Germinal center (tissue), 1 donor: ENCODE results near the gene SLC22A4.

Experiments used
- DNase-seq: peaks from one replicate; pipeline ENCODE4 v3.0.0; 2012; ENCODE audit warnings: mixed read lengths, low spot score

SLC22A4 gene

DNA sequence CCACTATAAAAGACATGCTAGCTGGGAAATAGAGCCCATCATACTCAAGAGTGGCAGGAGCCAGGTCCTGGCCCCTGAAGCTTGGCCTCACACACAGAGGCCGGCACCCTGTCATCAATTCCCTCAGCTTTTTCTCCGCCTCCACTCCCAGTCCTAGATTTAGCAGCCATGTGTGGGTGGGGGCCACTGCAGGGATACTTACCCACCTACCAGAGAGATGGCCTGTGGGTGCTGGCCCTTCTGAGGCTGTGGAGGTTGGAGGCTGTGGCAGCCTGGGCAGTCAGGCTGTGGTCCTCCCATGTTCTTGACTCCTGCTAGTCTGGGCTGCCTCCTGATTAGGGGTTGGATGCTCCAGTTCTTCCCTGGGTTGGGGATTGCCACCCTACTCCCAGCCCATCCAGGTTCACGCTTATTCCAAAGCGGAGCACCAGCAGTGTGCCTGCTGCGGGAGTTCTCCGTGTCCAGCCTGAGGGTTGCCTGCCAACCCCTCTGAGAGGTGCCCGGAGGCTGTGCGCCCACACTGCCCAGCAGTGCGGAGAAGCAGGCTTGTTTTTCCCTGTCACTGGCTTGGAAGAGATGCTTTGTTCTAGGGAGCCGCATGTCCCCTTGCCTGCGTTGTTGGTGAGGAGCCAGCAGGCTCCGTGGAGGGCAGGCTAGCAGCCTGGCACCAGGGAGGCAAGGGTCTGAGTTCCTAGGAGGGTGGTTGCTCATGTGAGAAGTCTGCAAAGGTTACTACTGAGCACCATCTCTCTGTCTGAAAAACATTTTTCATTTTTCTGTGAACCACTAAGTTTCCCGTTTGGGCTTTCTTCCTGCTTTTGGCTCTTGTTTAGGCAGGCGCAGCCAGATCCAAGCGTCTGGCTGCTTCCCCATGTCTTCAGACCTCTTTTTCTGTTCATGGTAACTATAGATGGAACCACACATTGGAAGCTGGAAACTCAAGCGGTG, 82.8 kb downstream of the SLC22A4 start:
- no peak for DNase-seq

DNA sequence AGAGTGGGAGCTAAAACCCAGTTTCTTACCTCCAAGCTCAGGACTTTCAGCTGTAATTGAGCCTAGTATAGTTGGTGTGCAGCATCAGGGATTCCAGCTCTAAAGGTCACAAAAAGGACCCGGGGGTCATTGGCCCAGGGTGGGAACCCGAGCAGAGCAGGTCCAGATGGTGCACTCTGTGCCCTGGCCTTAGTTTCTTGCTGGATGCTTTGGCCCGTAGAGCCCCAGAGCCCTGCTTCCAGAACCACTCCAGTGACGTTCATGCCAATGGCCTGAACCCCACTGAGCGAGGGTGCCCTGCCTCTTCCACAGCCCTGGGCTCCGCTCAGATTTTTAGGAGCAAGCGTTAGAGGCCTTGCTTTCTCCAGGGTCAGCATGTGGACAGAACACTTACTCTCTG, 83.5 kb downstream of the SLC22A4 start:
- no peak for DNase-seq

DNA sequence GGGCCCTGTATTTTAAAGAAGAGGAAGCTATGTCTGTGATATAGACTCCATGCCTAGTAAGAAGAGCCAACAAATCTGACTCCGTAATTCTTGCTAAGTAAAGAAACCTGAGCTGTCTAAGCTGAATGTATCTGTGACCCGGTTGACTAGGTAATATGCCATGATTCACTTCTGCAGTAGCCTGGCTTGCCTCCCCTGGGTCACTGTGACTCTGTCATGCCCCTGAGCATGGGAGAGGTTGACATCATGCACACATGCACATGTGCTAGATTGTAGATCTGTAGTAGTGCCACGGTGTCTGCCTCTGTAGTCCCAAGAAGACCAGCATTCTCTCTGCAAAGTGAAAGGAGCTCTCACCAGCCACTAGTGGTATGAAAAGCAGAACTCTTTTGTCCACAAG, 84.4 kb downstream of the SLC22A4 start:
- DNase-seq, result no peak

DNA sequence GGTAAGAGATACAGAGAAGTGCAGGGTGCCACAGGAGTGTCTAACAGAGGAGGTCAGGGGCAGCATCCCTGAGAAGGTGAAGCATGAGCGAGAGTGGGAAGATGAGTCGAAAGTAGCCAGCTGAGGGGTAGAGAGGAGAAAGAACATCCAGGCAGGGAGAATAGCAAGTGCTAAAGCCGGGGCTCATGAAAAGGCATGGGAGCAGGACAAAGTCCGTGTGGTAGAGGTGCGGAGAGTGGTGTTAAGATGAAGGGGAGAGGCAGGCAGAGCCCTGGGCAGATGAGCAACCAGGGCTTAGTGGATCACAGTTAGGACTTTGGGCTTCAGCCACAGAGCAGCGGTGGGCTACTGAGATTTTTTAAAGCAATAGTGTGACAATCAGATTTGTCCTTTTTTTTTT, 85.9 kb downstream of the SLC22A4 start:
- DNase-seq, result no peak

DNA sequence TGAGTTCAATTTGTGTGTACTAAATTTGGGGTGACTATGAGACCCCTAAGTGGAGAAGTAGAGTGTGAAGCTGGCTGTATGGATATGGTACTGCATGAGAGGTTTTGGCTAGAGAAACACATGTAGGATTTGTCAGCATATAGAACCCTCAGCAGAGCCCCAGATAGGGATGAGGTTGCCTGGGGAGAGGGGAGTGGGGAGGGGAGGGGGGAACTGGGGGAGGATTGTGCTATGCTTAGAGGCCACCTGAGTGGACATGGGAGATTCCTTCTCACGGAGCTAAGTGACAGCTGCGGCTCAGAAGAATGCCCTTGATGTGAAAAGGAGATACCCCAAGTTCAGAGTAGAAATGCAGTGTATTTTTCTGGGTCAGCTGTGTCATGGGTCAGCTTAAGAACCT, 86.5 kb downstream of the SLC22A4 start:
- no peak for DNase-seq

DNA sequence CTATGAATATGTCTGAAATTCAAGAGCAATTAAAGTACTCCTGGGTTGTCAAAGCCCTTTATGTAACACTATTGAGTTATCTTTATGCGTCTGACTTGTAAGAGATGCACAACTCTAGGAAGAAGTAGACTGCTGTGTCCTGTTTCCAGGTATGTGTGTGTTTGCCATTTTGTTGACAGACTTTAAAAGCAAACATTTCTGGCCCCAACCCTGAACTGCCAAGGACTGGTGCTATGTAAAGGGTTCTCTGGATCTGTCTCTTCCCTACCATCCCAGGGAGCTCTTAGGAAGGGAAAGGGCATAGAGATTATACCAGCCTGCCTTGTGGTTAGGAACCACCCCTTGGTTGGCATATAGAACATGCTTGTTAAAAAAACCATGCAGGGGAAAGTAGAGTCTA, 87.4 kb downstream of the SLC22A4 start:
- DNase-seq, result no peak

DNA sequence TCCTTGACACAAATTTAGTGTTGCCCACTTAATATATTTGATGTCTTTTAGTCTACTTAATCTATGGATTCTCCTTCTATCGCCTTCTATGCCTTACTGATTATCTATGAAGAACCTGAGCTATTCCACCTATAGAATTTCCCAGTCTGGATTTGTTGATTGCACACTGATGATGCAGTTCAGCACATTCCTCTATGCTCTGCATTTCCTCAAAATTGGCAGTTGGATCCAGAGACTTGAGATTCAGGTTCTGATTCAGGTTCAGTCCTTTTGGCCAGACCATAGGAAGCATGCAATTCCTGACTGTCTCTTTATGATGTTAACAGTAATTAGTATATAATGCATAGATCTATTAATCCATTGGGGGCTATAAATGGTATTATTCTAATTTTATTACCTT, 89.1 kb downstream of the SLC22A4 start:
- DNase-seq, result no peak

DNA sequence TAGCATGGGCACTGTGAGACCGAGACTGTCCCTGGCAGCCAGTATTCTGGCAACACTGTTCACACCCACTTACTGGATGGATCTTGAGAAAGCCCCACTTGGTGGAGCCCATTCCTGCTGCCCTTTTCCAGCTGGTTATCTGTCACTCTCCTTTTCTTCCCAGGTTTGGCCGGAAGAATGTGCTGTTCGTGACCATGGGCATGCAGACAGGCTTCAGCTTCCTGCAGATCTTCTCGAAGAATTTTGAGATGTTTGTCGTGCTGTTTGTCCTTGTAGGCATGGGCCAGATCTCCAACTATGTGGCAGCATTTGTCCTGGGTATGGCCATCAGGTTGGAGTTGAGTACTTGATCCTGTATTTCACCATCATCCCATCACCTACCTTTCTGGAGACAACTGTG, 89.8 kb downstream of the SLC22A4 start:
- no peak for DNase-seq

DNA sequence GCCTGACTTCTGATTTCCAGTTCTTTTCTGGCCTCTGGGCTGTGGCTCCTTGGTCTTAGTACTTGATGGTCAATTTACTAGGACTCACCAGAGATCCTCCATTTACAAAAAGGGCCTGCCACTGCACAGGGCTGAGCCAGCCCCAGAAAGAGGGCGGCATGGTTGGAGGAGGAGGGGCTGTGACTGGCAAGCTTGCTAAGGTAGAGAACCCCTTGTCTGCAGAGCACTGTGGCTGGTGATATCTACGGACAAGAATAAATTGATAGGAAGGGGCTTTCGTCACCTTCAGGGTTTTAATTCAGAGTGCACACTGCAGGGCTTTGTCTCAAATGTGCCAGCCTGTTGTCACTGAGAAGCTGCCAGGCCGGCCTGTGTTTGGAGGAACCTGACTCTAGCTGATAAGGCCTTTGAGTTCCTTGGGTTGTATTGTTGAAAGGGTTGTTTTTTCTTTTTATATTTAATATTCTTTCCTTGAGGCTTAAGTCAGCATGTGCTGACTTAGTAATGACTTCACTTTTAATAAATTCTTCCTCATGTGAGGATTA, 90.4 kb downstream of the SLC22A4 start:
- no peak for DNase-seq

DNA sequence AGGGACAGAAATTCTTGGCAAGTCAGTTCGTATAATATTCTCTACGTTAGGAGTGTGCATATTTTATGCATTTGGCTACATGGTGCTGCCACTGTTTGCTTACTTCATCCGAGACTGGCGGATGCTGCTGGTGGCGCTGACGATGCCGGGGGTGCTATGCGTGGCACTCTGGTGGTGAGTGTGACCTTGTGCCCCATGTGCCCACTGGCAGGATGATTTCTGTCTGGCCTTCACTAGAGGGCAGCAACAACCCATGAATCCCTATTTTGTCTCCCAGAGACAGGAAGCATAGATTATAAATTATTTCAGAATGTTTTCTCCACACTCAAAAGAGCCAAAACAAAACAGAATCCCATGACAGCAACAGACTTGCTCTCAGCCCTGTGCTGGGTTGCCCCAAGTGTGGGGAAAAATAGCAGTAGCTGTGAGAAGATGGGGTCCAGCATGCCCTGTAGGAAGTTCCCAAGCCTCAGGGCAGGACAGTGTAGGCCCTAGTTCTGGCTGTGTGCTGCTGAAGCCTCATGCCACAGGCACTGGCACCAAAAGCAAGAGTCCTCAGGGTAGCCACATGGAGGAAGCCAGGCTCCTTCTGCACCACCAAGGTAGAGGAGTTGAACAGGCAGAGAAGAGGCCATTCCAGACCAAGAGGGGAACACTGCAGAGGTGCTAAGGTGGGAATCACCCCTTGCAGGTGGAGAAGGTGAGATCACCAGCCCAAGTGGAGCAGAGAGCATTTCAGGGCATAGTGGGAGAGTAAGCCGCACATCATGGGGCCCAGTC, 91.3 kb downstream of the SLC22A4 start:
- DNase-seq, result peak; percentile 86

DNA sequence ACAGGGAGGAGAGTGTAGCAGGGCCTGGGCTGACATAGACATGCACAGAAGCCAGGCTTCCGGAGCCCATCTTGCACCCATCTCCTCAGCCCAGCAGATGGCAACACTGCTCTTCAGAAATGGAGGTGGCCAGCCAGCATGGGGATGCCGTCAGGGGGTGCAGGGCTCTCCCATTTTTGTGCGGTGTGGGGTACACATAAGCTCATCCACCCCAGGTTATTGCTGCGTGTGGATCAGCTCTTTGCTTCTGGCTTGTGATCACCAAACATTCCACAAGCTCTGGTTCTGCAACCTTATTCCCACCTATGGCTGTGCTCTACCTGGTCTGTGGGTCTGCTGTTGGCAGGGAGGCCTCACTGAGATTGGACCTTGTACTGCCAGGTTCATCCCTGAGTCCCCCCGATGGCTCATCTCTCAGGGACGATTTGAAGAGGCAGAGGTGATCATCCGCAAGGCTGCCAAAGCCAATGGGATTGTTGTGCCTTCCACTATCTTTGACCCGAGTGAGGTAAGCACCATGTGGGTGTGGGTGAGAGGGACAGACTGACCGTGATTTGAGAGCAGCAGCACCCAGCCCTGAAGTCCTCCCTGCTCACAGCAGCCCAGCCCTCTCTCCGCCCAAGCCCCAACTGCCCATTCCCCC, 92.6 kb downstream of the SLC22A4 start:
- DNase-seq, result peak; percentile 82

DNA sequence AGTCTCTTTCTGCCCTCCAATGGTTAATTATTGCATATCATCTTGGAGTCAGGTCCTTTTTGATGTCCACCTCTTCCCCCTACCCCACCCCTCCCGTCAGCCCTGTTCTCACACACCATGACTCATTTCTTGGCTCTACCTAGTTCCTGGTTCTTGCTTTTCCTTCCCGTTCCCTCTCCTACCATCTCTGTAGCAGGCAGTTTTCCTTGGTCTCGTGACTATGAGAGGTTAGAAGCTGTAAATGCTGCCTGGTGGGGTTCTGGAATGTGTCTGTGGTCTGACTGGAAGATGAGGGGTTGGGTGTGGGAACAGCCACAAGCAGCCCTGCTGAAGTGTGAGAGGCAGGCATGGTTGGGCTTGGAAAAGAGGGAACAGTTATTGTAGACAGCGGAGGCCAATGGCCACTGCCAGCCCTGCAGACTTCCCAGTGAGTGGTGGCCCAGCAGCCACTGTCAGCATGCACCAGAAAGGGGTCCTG, 93.5 kb downstream of the SLC22A4 start:
- DNase-seq, result no peak

DNA sequence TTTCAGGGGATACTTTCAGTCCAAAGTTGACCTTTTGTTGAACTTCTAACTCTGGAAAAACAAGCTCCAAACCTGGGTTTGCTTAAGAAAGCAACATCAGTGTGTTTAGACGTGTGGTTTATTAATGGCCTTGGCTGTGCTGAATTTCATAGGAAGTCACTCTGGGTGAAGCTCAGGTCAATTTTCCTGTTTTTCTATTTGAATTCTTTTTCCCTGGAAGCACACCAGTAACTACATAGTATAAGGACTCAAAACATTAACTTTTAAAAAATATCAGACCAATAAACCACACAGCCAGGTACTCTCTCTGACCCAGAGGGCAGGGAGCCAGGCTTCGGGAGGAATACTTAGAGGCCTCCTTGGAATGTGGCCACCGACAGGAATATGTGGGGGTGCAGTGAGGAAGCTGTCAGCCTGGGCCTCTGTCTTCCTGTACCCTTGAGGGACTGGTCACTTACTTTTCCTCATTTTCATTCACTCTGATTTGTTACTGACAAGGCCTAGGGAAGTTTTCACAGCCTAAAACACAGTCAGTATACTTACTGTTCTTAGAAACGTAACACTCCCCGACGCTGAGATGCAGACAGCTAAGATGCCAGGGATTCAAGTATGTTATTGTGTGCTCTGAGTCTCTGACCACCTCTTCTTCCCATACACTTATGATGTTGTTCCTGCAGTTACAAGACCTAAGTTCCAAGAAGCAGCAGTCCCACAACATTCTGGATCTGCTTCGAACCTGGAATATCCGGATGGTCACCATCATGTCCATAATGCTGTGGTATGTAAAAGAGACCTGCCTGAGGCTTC, 94.3 kb downstream of the SLC22A4 start:
- DNase-seq, result no peak

DNA sequence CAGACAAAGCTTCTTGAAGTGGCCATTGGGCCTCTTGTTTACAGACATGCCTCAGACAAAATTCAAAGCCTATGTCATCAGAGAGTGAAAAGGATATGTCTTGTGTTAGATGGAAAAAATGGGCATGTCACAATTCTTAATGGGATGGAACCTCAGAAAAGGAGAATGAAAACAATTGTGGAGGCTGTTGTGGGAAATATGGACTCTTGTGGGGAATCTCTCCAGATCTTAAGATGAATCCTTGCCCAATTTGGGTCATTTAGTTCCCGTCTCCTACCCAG, 94.8 kb downstream of the SLC22A4 start:
- DNase-seq, result no peak

DNA sequence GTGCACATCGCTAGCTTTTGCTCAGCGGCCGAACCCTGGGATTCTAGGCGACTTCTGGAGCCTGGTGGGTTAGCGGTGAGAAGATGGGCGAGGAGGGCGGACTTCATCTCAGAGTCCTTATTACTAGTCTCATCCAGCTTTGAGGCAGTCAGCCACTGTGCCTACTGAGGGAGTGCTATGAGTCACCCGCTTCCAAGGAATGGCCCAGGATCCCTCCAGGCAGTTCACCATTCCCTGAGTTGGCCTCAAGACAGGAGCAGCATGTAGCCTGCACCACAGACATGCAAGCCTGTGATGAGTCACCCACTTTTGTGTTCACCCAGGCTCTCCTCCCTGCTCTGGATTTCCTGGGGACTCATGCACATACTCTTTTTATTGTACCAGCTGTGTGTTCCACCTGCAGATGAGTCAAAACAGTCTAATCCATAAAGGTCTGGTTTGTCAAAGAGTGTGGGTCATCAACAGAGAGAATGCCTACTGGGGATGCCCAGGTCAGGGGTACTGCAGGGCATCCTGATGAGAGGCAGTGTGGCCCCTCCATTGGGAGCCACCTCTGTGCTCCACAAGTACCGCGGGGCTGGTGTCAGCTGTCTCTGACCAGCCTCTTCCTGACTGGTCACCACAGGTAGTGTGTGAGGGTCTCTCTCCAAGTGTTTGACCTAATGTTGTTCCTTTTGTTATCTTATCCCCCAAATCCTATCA, 95.5 kb downstream of the SLC22A4 start:
- no peak for DNase-seq

DNA sequence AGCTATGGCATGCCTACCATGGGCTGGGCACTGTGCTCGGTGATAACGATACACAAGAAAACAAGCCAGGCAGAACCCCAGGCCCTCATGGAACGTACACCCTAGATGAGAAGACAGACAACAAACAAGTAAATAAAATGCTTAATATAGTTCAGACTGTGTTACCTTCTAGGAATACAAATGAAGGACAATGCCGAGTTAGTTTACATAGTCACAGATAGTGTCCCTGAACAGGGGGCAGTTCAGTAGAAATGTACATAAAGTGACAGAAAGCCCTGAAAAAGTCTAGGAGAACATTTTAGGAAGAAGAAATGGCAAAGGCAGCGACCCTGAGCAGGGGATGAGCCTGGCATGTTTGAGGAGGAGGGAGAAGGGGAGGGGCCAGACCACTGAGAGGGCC, 97.1 kb downstream of the SLC22A4 start:
- no peak for DNase-seq

DNA sequence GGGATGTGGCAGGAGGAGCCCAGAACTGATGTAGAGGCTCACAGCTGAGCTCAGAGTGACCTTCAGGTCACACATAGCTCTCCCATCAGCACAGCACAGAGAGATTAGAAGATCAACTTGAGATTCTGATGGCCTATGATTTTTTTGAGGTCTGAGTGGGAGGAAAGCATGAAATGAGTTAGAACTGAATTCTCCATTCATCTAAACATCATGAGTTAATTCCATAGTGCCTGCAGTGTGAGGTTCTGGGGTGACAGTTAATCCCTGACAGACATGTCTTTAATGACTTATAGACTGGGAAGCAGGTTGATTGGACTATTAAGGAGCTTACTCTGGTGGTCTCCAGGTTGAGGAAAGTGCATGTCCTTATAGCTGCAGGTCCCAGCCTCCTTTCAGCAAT, 97.7 kb downstream of the SLC22A4 start:
- DNase-seq, result no peak

DNA sequence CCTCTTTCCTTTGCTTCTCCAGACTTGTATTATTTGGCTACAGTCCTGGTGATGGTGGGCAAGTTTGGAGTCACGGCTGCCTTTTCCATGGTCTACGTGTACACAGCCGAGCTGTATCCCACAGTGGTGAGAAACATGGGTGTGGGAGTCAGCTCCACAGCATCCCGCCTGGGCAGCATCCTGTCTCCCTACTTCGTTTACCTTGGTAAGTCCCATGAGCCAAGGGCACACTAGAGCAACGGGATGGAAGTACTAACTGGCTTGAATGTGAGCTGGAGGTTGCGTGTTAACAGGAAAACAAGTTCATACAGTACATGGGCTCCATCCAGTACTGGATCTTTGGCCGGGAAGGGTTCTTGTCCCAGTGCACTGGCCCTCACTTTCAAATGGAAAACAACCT, 98.2 kb downstream of the SLC22A4 start:
- DNase-seq, result no peak

DNA sequence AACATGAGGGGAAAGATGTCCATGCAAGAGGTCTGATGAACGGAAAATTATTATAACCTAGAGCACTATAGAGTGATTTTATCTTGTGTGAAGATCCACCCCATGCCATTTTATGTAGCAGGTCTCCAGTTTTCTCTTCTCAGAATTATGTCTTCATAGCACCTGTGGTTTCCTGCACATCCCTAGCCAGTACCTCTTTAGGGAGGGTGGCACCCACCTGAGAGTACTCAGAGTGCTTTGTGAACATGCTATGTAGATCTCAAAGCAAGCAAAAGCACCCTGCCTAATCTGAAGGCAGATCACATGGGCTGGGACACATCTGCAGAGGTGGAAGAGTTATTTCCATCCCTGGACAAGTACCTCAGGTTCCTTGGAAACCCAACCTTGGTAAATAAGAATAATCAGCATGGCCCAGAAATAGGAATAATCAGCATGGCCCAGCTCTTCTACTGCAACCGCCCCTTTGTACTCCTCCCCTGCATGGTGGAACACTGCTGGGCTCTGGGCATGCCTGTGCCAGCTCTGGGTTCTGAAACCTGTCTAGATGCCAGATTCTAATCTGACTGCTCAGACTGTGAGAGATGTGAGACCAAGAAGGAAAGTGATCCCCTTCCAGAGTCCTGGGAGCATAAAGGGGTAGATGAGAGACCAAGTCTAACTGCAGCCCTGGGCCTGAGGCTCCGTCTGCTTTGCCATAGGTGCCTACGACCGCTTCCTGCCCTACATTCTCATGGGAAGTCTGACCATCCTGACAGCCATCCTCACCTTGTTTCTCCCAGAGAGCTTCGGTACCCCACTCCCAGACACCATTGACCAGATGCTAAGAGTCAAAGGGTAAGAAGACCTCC, 99.0 kb downstream of the SLC22A4 start:
- no peak for DNase-seq
